ACHN (cell line): ENCODE data around the gene RNF166.
"Not testable (repeated sequence)": the region's sequence is repeated elsewhere in the genome, so short reads cannot be mapped to it uniquely, and the experiment has no call there.

ENCODE experiments used
- DNase-seq: peaks from one replicate; pipeline ENCODE4 v3.0.0-alpha.2; 2015
- in situ Hi-C: cut with HindIII; loops from 2 replicates; pipeline ENCODE4 v1.10.0; 2017; ENCODE audit warnings: low sequenced_read_pairs, low pct_ligation_motif_present, low pct_unique_long_range_greater_than_20kb

RNF166 gene

GRCh38 chr16:88686062-88686438 lies 20.2 kb downstream of the RNF166 start:
- DNase-seq = no peak
- in situ Hi-C loops = no loop called here

- in situ Hi-C loops = no loop called here
- peak; percentile 59 for DNase-seq
Observed at GRCh38 chr16:88685156-88686061, 20.8 kb downstream of the RNF166 start.

GRCh38 chr16:88684569-88685155 lies 21.5 kb downstream of the RNF166 start:
- no peak for DNase-seq
- in situ Hi-C loops = no loop called here

GRCh38 chr16:88681709-88682451 lies 24.3 kb downstream of the RNF166 start:
- no peak for DNase-seq
- in situ Hi-C loops = no loop called here

- in situ Hi-C loops = no loop called here
- DNase-seq = peak; percentile 29
Observed at GRCh38 chr16:88681084-88681680, 25.0 kb downstream of the RNF166 start.

- in situ Hi-C loops = no loop called here
Observed at GRCh38 chr16:88680554-88681083, 25.6 kb downstream of the RNF166 start.

GRCh38 chr16:88678224-88678979 lies 27.8 kb downstream of the RNF166 start:
- in situ Hi-C loops = loop anchor here (10.0 kb wide), 1 partner anchor 106 kb away; the partner anchor contains the start of gene PIEZO1
- DNase-seq = no peak

More at GRCh38 chr16:88680554-88681083, 25.6 kb downstream of the RNF166 start:
- no peak for DNase-seq

GRCh38 chr16:88677721-88678120 lies 28.5 kb downstream of the RNF166 start:
- in situ Hi-C loops = loop anchor here (10.0 kb wide), 1 partner anchor 107 kb away; the partner anchor contains the start of gene PIEZO1
- no peak for DNase-seq

- no peak for DNase-seq
- in situ Hi-C loops = loop anchor here (10.0 kb wide), 1 partner anchor 108 kb away; the partner anchor contains the start of gene PIEZO1
Observed at GRCh38 chr16:88676502-88677242, 29.5 kb downstream of the RNF166 start.

- DNase-seq = no peak
- in situ Hi-C loops = loop anchor here (10.0 kb wide), 1 partner anchor 111 kb away; the partner anchor contains the start of gene PIEZO1
Observed at GRCh38 chr16:88673716-88674379, 32.4 kb downstream of the RNF166 start.

- peak; percentile 41 for DNase-seq
- in situ Hi-C loops = loop anchor here (10.0 kb wide), 1 partner anchor 112 kb away; the partner anchor contains the start of gene PIEZO1
Observed at GRCh38 chr16:88672776-88673175, 33.4 kb downstream of the RNF166 start.

- DNase-seq = no peak
- in situ Hi-C loops = loop anchor here (10.0 kb wide), 1 partner anchor 113 kb away; the partner anchor contains the start of gene PIEZO1
Observed at GRCh38 chr16:88671806-88672205, 34.4 kb downstream of the RNF166 start.

- DNase-seq = no peak
- in situ Hi-C loops = loop anchor here (10.0 kb wide), 1 partner anchor 115 kb away; the partner anchor contains the start of gene PIEZO1
Observed at GRCh38 chr16:88669980-88670379, 36.2 kb downstream of the RNF166 start.

GRCh38 chr16:88669493-88669892 lies 36.7 kb downstream of the RNF166 start:
- DNase-seq, in situ Hi-C loops: not testable (repeated sequence)

- in situ Hi-C loops = no loop called here
- no peak for DNase-seq
Observed at GRCh38 chr16:88667461-88667860, 38.7 kb downstream of the RNF166 start.

- DNase-seq = no peak
- in situ Hi-C loops = no loop called here
Observed at GRCh38 chr16:88665570-88665969, 40.6 kb downstream of the RNF166 start.
